PC-9 (cell line): ENCODE data around the gene COL24A1.

Experiments used
- EZH2 ChIP-seq: fragments of 200-600 bp; sonication (generic); IDR thresholded peaks from 2 replicates; pipeline ENCODE4 v1.8.0; 2017; ENCODE audit warnings: antibody characterized with exemption, low read depth
- TF ChIP-seq, protein P1 (sequence below): fragments of 200-600 bp; sonication (generic); conservative IDR thresholded peaks from 2 replicates; pipeline ENCODE4 v1.6.1; 2017; ENCODE audit warnings: mixed run types, antibody characterized with exemption, mild to moderate bottlenecking, moderate library complexity

- TF ChIP-seq, protein P1, sequence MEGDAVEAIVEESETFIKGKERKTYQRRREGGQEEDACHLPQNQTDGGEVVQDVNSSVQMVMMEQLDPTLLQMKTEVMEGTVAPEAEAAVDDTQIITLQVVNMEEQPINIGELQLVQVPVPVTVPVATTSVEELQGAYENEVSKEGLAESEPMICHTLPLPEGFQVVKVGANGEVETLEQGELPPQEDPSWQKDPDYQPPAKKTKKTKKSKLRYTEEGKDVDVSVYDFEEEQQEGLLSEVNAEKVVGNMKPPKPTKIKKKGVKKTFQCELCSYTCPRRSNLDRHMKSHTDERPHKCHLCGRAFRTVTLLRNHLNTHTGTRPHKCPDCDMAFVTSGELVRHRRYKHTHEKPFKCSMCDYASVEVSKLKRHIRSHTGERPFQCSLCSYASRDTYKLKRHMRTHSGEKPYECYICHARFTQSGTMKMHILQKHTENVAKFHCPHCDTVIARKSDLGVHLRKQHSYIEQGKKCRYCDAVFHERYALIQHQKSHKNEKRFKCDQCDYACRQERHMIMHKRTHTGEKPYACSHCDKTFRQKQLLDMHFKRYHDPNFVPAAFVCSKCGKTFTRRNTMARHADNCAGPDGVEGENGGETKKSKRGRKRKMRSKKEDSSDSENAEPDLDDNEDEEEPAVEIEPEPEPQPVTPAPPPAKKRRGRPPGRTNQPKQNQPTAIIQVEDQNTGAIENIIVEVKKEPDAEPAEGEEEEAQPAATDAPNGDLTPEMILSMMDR = no peak
- TF ChIP-seq EZH2 = no peak
Measured at GRCh38 chr1:86030180-86030579, 126.4 kb downstream of the COL24A1 start.
